A549 treated with AZD9567 at 1 μM for 4 hours (cell line): ENCODE measurements around the gene MACC1. TPM values are rescaled to one million over a fixed set of nuclear protein-coding genes. Genes with fewer than 3 reads are reported as not detected.

Experiments used
- total RNA-seq: library from RNA; stranded (reverse); fragments of 200-300 nt; extraction: Qiagen RNA extraction; gene quantifications from 5 replicates; pipeline ENCODE4 v1.2.3, GENCODE V29; 2022; ENCODE audit not compliant: insufficient read depth

Gene MACC1, protein sequence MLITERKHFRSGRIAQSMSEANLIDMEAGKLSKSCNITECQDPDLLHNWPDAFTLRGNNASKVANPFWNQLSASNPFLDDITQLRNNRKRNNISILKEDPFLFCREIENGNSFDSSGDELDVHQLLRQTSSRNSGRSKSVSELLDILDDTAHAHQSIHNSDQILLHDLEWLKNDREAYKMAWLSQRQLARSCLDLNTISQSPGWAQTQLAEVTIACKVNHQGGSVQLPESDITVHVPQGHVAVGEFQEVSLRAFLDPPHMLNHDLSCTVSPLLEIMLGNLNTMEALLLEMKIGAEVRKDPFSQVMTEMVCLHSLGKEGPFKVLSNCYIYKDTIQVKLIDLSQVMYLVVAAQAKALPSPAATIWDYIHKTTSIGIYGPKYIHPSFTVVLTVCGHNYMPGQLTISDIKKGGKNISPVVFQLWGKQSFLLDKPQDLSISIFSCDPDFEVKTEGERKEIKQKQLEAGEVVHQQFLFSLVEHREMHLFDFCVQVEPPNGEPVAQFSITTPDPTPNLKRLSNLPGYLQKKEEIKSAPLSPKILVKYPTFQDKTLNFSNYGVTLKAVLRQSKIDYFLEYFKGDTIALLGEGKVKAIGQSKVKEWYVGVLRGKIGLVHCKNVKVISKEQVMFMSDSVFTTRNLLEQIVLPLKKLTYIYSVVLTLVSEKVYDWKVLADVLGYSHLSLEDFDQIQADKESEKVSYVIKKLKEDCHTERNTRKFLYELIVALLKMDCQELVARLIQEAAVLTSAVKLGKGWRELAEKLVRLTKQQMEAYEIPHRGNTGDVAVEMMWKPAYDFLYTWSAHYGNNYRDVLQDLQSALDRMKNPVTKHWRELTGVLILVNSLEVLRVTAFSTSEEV
- total RNA-seq, result not detected in 5 replicates

DNA sequence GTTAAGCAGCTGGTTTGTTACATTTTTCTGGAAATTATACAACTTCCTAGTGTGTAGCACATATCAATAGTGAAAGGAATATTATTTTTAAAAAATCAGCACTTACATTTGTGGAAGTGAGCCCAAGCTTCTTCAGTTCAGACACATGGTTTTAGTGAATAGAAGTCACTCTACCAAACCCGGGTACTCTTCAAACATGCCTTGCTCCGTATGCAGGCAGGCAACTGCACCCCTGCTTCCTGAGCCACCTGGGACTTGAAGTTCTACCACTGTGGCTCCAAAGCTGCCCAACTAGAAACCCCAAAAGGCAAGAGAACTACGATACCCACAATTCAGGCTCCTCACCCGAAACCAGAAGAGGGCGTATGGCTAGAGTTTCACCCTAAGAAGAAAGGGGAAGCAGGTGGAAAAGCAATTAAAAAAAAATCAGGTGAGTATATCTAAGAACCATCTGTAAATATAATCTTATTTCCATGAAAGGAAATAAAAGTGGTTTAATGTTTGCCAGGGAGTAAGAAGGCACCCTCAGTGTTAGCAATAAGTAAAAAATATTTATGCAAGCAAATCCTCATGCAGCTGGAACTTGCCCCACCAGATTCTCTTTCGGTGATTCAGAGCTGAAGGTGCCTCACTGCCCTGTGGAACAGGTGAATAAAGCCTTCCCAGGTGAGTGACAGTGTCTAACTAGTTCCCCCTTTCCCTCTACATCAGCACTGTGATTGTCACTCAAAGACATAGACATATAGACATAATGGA is at the start of gene MACC1:
Gene MACC1, minus strand, starts transcription at position 192 of the 756 bp plus-strand sequence. CDS start 55,522 bp downstream, outside the sequence.

Other genes with a start within 250 kb of the MACC1 start
- gene ITGB8, start 113.5 kb upstream of the MACC1 start, total RNA-seq, result 0.36 to 1.00 TPM (median 0.83 TPM) in 5 replicates